Naive thymus-derived CD4-positive, alpha-beta T cell (primary cell): ENCODE data around the gene MAP6. TPM values are rescaled to one million over a fixed set of nuclear protein-coding genes. Genes with fewer than 3 reads are reported as not detected.

Experiments
- ATAC-seq: fragments of 150-1000 bp; cut with Tn5 transposase; 2 replicates; pipeline ENCODE4 v1.10.0; 2021; ENCODE audit warnings: mild to moderate bottlenecking, moderate library complexity
- CTCF ChIA-PET: fragments of 350-600 bp; sonication (Branson Sonifier 250); formaldehyde crosslinking; loops from one replicate; lab custom pipeline; 2021; ENCODE audit warnings: antibody characterized with exemption; lab: Charles Lee
- POLR2A ChIA-PET: fragments of 350-600 bp; sonication (Branson Sonifier 250); formaldehyde crosslinking; loops from one replicate; lab custom pipeline; 2021; ENCODE audit warnings: antibody characterized with exemption, inconsistent platforms; lab: Charles Lee
- DNase-seq, 9 donors: peaks; one replicate each; pipeline versions ENCODE4 v3.0.0 to v3.0.0-alpha.2; 2020 to 2022; ENCODE audit warnings: mixed read lengths in 1 of 9
- H3K27ac ChIP-seq: one replicate; pipeline ENCODE4 v1.7.0; 2013; ENCODE audit warnings: mild to moderate bottlenecking, low read depth, low read length, moderate library complexity
- H3K27me3 ChIP-seq, 2 donors: one replicate each; pipeline ENCODE4 v1.7.0; 2013; ENCODE audit warnings: low read length in 2 of 2, mild to moderate bottlenecking in 2 of 2, moderate library complexity in 2 of 2; ENCODE audit not compliant: control insufficient read depth in 2 of 2, insufficient read depth in 2 of 2
- H3K36me3 ChIP-seq, 3 experiments: 1 replicate in 2 of 3; 2 replicates in 1 of 3; pipeline ENCODE4 v1.7.0; 2013; ENCODE audit warnings: low read length in 3 of 3, mild to moderate bottlenecking in 3 of 3, moderate library complexity in 1 of 3; ENCODE audit not compliant: insufficient read depth in 3 of 3, control insufficient read depth in 2 of 3
- H3K4me1 ChIP-seq, 2 donors: one replicate each; pipeline ENCODE4 v1.7.0; 2013; ENCODE audit warnings: low read length in 2 of 2, mild to moderate bottlenecking in 2 of 2, moderate library complexity in 1 of 2; ENCODE audit not compliant: control insufficient read depth in 2 of 2, insufficient read depth in 2 of 2
- H3K4me3 ChIP-seq: 2 replicates; pipeline ENCODE4 v1.7.0; 2013; ENCODE audit warnings: mild to moderate bottlenecking, low read length
- H3K9me3 ChIP-seq, 3 experiments: 1 replicate in 2 of 3; 2 replicates in 1 of 3; pipeline ENCODE4 v1.7.0; 2013; ENCODE audit warnings: low read length in 3 of 3; ENCODE audit not compliant: control insufficient read depth in 2 of 3
- H3K27ac Mint-ChIP-seq, 9 donors: one replicate each; pipeline ENCODE4 v1.8.0; 2020 to 2022; ENCODE audit warnings: mixed read lengths in 9 of 9, mild to moderate bottlenecking in 8 of 9, moderate library complexity in 5 of 9, inconsistent platforms in 2 of 9
- H3K27me3 Mint-ChIP-seq, 5 donors: one replicate each; pipeline ENCODE4 v1.8.0; 2021 to 2022; ENCODE audit warnings: mixed read lengths in 5 of 5, mild to moderate bottlenecking in 1 of 5
- H3K36me3 Mint-ChIP-seq, 5 donors: one replicate each; pipeline ENCODE4 v1.8.0; 2020 to 2022; ENCODE audit warnings: mixed read lengths in 5 of 5, mild to moderate bottlenecking in 3 of 5, inconsistent platforms in 1 of 5
- H3K4me1 Mint-ChIP-seq, 7 donors: one replicate each; pipeline ENCODE4 v1.8.0; 2020 to 2022; ENCODE audit warnings: mixed read lengths in 7 of 7, mild to moderate bottlenecking in 3 of 7, inconsistent platforms in 1 of 7
- H3K4me3 Mint-ChIP-seq, 10 donors: one replicate each; pipeline ENCODE4 v1.8.0; 2020 to 2022; ENCODE audit warnings: mild to moderate bottlenecking in 10 of 10, mixed read lengths in 10 of 10, moderate library complexity in 6 of 10, inconsistent platforms in 2 of 10
- H3K9me3 Mint-ChIP-seq, 11 donors: one replicate each; pipeline ENCODE4 v1.8.0; 2020 to 2022; ENCODE audit warnings: mixed read lengths in 11 of 11, mild to moderate bottlenecking in 4 of 11, inconsistent platforms in 1 of 11, moderate library complexity in 1 of 11
- intact Hi-C, 2 donors: fragments of 100-400 bp; cut with micrococcal nuclease; formaldehyde crosslinking; loops; one replicate each; pipeline ENCODE4 v1.15.1; 2023
- polyA plus RNA-seq, 2 donors: library from polyadenylated mRNA; unstranded; fragments of 300-500 nt; fragmentation: Illumina TruSeq; gene quantifications; one replicate each; pipeline ENCODE4 v1.2.3, GENCODE V29; 2021
- total RNA-seq, 6 experiments: library from RNA in 5 of 6; stranded (reverse) in 5 of 6; gene quantifications; 1 replicate in 5 of 6; 2 replicates in 1 of 6; pipeline ENCODE4 v1.2.3 and lab custom pipeline; 2021 to 2026

The MAP6 gene
- total and polyA plus RNA-seq, 7 experiments from 2014 or later, result 2.7 TPM; not detected in 6

DNA sequence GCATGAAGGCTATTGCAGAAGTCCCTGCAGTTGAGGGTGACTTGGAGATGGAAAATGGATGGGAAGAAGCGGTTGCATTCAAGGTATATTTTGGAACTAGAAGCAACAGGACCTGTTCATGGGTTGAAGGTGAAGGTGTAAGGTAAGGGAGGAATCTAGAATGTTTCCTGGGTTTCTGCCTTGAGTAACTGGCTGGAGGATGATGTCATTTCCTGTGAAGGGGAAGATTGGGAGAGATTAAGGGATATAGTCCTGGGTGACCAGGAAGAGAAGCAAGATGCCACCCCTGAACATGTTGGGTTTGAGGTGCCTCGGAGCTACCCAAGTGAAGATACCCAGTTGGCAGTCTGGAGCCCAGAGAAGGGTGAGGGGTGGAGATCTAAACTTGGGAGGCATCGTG, 36.7 kb upstream of the MAP6 start:
- Histone ChIP-seq H3K4me3 (no peak overlapping the region), H3K4me1 (no peaks in the 10 kb centered on the region), H3K36me3 (no peaks in the 10 kb centered on the region), H3K27ac (no peak overlapping the region), H3K9me3 (no peaks in the 10 kb centered on the region), H3K27me3 (no peaks in the 10 kb centered on the region)
- Mint-ChIP-seq H3K36me3 (no peaks in the 10 kb centered on the region), H3K4me3 (peak overlapping the region in 3 of 10 donors; percentile 5 to 30 (median 17)), H3K4me1 (peaks cover 7 to 17% (median 11%) of the 10 kb centered on the region in 7 donors), H3K27me3 (peaks cover 0 to 19% (median 0%) of the 10 kb centered on the region in 5 donors), H3K9me3 (peaks cover 0 to 2% (median 0%) of the 10 kb centered on the region in 11 donors), H3K27ac (peak overlapping the region in 1 of 9 donors; percentile 75)
- DNase-seq, result no peak
- ChIA-PET CTCF (interaction anchor here (0.9 to 1.0 kb wide), 3 partner anchors 9 to 27 kb away, joined by 4 to 5 read pairs (median 4); no protein-coding TSS in a partner anchor), POLR2A (no interaction called here)
- intact Hi-C loops, result loop anchor here in 1 of 2 donors (5.0 kb wide), 1 partner anchor 162 kb away; no protein-coding TSS in a partner anchor
- ATAC-seq, result no peak

DNA sequence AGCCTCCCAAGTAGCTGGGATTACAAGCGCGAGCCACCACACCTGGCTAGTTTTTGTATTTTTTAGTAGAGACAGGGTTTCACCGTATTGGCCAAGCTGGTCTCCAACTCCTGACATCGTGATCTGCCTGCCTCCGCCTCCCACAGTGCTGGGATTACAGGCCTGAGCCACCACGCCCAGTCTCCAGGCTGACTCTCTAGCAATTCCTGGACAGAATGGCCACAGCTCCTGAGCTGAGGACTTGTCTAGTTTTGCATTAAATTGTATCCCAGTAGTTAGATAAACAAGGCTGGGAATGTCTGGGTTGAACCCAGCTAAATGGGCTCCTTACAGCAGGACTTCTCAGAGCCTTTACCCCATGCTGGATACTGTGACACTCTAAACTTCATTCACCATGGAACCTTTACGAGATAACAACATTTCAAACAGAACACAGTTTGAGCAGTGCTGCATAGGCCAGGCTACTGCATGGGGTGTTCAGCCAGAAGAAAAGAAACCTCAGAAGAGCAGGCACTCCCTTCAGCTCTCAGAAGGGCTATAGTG, 34.9 kb upstream of the MAP6 start:
- Histone ChIP-seq H3K27ac (no peak overlapping the region), H3K9me3 (no peaks in the 10 kb centered on the region), H3K4me3 (no peak overlapping the region), H3K4me1 (no peaks in the 10 kb centered on the region), H3K27me3 (no peaks in the 10 kb centered on the region), H3K36me3 (no peaks in the 10 kb centered on the region)
- peaks cover 5 to 16% (median 12%) of the 10 kb centered on the region in 5 donors for H3K27me3 Mint-ChIP-seq
- ATAC-seq (no peak), DNase-seq (no peak)
- CTCF ChIA-PET, result interaction anchor here (1.1 kb wide), 1 partner anchor 53 kb away, joined by 3 read pairs; no protein-coding TSS in a partner anchor
- no peaks in the 10 kb centered on the region for H3K36me3 Mint-ChIP-seq
- H3K4me1 Mint-ChIP-seq, result peaks cover 7 to 17% (median 11%) of the 10 kb centered on the region in 7 donors
- POLR2A ChIA-PET, result no interaction called here
- peaks cover 0 to 2% (median 0%) of the 10 kb centered on the region in 11 donors for H3K9me3 Mint-ChIP-seq
- intact Hi-C loops, result no loop called here
- no peak overlapping the region for H3K27ac Mint-ChIP-seq
- no peak overlapping the region for H3K4me3 Mint-ChIP-seq

DNA sequence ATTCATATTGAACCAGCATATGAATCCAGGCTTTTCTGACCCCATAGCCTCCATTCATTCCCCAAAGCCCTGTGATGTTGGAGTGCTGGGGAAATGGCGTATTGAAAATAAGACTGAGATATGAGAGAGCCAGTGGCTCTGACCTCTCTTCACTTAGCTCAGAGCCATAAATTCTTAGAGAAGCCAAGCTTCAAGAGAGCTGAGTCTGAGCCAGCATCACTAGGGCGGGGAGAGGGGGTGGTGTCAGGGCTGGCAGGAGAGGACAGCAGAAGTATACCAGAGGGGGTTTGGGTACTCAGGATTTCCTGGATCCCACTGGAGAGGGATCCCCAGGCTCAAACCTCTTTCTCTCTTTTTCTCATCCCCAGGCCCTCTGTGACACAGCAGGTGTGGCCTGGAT, 32.1 kb upstream of the MAP6 start:
- DNase-seq (no peak), ATAC-seq (no peak)
- intact Hi-C loops, result no loop called here
- H3K27ac ChIP-seq, result no peak overlapping the region
- H3K4me1 Mint-ChIP-seq, result peaks cover 2 to 13% (median 6%) of the 10 kb centered on the region in 7 donors
- H3K9me3 Mint-ChIP-seq, result peaks cover 0 to 3% (median 0%) of the 10 kb centered on the region in 11 donors
- H3K9me3 ChIP-seq, result no peaks in the 10 kb centered on the region
- H3K36me3 ChIP-seq, result no peaks in the 10 kb centered on the region
- POLR2A ChIA-PET, result no interaction called here
- H3K27me3 ChIP-seq, result no peaks in the 10 kb centered on the region
- no peak overlapping the region for H3K4me3 ChIP-seq
- H3K27ac Mint-ChIP-seq, result no peak overlapping the region
- H3K4me1 ChIP-seq, result no peaks in the 10 kb centered on the region
- no peak overlapping the region for H3K4me3 Mint-ChIP-seq
- CTCF ChIA-PET, result interaction anchor here (1.1 kb wide), 1 partner anchor 13 kb away, joined by 3 read pairs; no protein-coding TSS in a partner anchor
- H3K27me3 Mint-ChIP-seq, result peaks cover 21 to 40% (median 35%) of the 10 kb centered on the region in 5 donors
- H3K36me3 Mint-ChIP-seq, result peaks cover 0 to 4% (median 0%) of the 10 kb centered on the region in 5 donors

DNA sequence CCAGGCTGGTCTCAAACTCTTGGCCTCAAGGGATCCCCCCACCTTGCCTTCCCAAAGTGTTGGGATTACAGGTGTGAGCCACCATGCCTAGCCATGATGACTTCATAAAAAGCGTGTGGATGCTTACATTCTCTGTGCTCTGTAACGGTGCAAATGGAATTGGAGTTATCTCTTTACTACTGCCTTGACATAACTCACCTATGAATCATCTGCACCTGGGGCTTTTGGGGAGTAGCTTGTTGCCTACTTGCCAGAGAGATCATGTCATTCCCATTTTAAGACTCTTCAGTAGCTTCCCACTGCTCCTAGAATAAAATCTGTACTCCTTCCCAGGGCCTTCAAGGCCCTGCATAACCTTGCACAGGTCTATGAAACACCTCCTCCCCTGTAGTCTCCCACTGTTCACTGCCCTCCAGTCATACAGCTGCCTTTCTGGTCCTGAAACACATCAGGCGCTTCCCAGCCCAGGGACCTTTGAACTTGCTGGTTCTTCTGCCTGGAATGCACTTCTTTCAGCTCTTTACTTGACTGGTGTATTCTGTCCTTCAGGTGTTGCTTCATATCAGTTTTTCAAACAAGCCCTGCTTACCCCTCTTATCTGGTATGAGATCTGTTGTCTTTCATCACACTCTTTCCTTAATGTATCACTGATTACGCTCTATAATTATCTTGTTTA, 29.2 kb upstream of the MAP6 start:
- Histone ChIP-seq H3K27ac (no peak overlapping the region), H3K36me3 (no peaks in the 10 kb centered on the region), H3K4me1 (no peaks in the 10 kb centered on the region), H3K9me3 (no peaks in the 10 kb centered on the region), H3K27me3 (no peaks in the 10 kb centered on the region), H3K4me3 (no peak overlapping the region)
- intact Hi-C loops, result no loop called here
- Mint-ChIP-seq H3K27ac (no peak overlapping the region), H3K4me3 (no peak overlapping the region), H3K4me1 (no peaks in the 10 kb centered on the region), H3K9me3 (peaks cover 0 to 7% (median 0%) of the 10 kb centered on the region in 11 donors), H3K36me3 (peaks cover 0 to 4% (median 0%) of the 10 kb centered on the region in 5 donors), H3K27me3 (peaks cover 43 to 62% (median 48%) of the 10 kb centered on the region in 5 donors)
- CTCF ChIA-PET, result no interaction called here
- POLR2A ChIA-PET, result no interaction called here
- DNase-seq (no peak), ATAC-seq (no peak)

DNA sequence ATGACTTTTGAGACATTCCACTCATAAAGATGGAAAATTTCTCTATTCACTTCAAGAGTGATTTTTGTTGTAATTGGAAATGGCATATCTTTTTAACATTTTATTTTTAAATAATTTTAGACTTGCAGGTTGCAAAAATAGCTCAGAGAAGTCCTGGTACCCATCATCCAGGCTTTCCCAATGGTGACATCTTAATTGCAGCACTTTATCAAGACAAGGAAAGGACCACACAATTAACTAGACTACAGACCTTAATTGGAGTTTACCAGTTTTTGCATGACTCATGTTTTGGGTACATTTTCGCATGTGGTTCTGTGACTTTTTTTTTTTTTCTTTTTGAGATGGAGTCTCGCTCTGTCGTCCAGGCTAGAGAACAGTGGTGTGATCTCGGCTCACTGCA, 23.0 kb upstream of the MAP6 start:
- H3K27ac Mint-ChIP-seq, result no peak overlapping the region
- POLR2A ChIA-PET, result no interaction called here
- H3K36me3 Mint-ChIP-seq, result peaks cover 0 to 4% (median 0%) of the 10 kb centered on the region in 5 donors
- H3K4me3 ChIP-seq, result no peak overlapping the region
- H3K27me3 Mint-ChIP-seq, result peaks cover 54 to 59% (median 56%) of the 10 kb centered on the region in 5 donors
- ATAC-seq (no peak), DNase-seq (no peak)
- H3K27ac ChIP-seq, result no peak overlapping the region
- H3K4me1 Mint-ChIP-seq, result peaks cover 0 to 6% (median 0%) of the 10 kb centered on the region in 7 donors
- no peaks in the 10 kb centered on the region for H3K36me3 ChIP-seq
- intact Hi-C loops, result no loop called here
- no peaks in the 10 kb centered on the region for H3K4me1 ChIP-seq
- no peaks in the 10 kb centered on the region for H3K27me3 ChIP-seq
- H3K9me3 Mint-ChIP-seq, result peaks cover 0 to 9% (median 1%) of the 10 kb centered on the region in 11 donors
- H3K4me3 Mint-ChIP-seq, result no peak overlapping the region
- no peaks in the 10 kb centered on the region for H3K9me3 ChIP-seq
- CTCF ChIA-PET, result no interaction called here

DNA sequence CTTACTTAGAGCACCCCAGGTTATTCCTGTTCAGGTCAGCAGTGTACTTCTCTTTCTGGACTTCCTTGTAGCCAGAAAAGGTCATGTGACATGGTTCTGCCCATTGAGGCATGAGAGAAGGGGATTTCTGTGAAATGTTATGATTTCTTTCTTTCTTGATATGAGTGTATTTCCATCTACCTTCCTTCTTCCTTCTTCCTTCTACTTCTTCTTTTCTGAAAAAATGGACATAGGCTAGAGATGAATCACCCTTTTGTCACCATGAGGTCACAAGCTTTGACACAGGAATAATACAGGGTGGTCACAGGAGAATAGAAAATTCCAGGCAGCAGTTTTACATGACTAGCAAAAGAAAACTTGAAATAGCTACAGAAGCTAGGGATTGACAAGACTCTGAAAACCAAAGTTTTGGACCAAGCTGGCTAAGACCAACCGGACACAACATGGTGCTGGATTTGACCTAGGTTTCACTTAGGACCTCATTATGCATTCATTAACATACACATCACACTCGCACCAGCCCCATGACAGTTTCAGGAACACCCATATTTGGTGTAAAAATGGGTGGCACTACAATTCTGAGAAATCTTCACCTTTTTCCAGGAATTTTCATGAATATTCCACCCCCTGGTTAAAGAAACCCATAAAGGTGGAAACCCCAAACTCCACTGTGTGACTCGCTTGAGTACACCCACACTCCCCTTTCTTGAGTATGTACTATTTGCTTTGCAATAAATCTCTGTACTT, 21.2 kb upstream of the MAP6 start:
- ATAC-seq (peak; percentile 73), DNase-seq (no peak)
- Mint-ChIP-seq H3K4me3 (no peak overlapping the region), H3K27me3 (peaks cover 49 to 60% (median 59%) of the 10 kb centered on the region in 5 donors), H3K36me3 (peaks cover 4 to 17% (median 5%) of the 10 kb centered on the region in 5 donors), H3K9me3 (peaks cover 4 to 22% (median 17%) of the 10 kb centered on the region in 11 donors), H3K27ac (no peak overlapping the region), H3K4me1 (peaks cover 0 to 6% (median 0%) of the 10 kb centered on the region in 7 donors)
- ChIA-PET CTCF (no interaction called here), POLR2A (no interaction called here)
- H3K27ac ChIP-seq, result no peak overlapping the region
- no peaks in the 10 kb centered on the region for H3K36me3 ChIP-seq
- no peak overlapping the region for H3K4me3 ChIP-seq
- no peaks in the 10 kb centered on the region for H3K27me3 ChIP-seq
- no peaks in the 10 kb centered on the region for H3K9me3 ChIP-seq
- no peaks in the 10 kb centered on the region for H3K4me1 ChIP-seq
- intact Hi-C loops, result no loop called here
